ENCODE data around the gene TDRD1. TPM values are rescaled to one million over a fixed set of nuclear protein-coding genes. Genes with fewer than 3 reads are reported as not detected.

TDRD1 gene
- total and polyA plus RNA-seq, 2 donors (not counting 1 experiment from before 2014, with no cell fraction given) = 0.10 to 0.22 TPM

GRCh38 chr10:114180937-114181336 lies 1.8 kb downstream of the TDRD1 start:
- no peak for TF ChIP-seq CTCF (IDR thresholded peaks at IDR 0.05)
- no peak for TF ChIP-seq EZH2 (IDR thresholded peaks at IDR 0.05; ENCODE audit: borderline replicate concordance, insufficient read depth, low read depth, low read length, poor library complexity, severe bottlenecking)
- WGBS (ENCODE audit: insufficient coverage) = 80% methylated on average over 1 of the region's 3 CpGs
- Histone ChIP-seq H4K20me1 (ENCODE audit: control insufficient read depth, insufficient read depth, low read length, poor library complexity, severe bottlenecking) (no peaks in the 10 kb centered on the region), H3K27me3 (replicated peaks in 1 of 4; ENCODE audit: control extremely low read depth in 1 of 4, control insufficient read depth in 3 of 4, insufficient read depth in 4 of 4, low read length in 3 of 4) (no peaks in the 10 kb centered on the region), H3K27ac (ENCODE audit: low read length in 2 of 2) (no peak overlapping the region), H3K9ac (ENCODE audit: low read length) (no peak overlapping the region), H3K9me3 (ENCODE audit: control extremely low read depth in 1 of 3, control insufficient read depth in 2 of 3, insufficient read depth in 1 of 3, low read length in 2 of 3) (no peaks in the 10 kb centered on the region), H3K4me2 (replicated peaks; ENCODE audit: low read depth, low read length, poor library complexity, severe bottlenecking) (no peak overlapping the region), H3K79me2 (ENCODE audit: control insufficient read depth, insufficient read depth, low read length) (no peaks in the 10 kb centered on the region), H3K36me3 (replicated peaks in 1 of 2; ENCODE audit: control extremely low read depth in 1 of 2, control insufficient read depth in 1 of 2, extremely low read depth in 1 of 2, insufficient read depth in 2 of 2, low read length in 1 of 2) (no peaks in the 10 kb centered on the region), H3K4me3 (ENCODE audit: control extremely low read depth in 1 of 5, extremely low read depth in 1 of 5, insufficient read depth in 1 of 5, low read depth in 2 of 5, low read length in 4 of 5) (no peak overlapping the region), H2AFZ (ENCODE audit: insufficient read depth, low read depth, low read length, poor library complexity, severe bottlenecking) (no peak overlapping the region), H3K4me1 (ENCODE audit: control insufficient read depth in 2 of 2, insufficient read depth in 2 of 2, low read length in 2 of 2) (no peaks in the 10 kb centered on the region)
- ATAC-seq (ENCODE audit: low read depth) (no peak), DNase-seq (no peak)
- CTCF ChIA-PET = no interaction called here
- Mint-ChIP-seq H3K27me3 (peaks cover 5% of the 10 kb centered on the region), H3K4me3 (no peak overlapping the region), H3K4me1 (no peaks in the 10 kb centered on the region), H3K9me3 (ENCODE audit: insufficient read depth) (no peaks in the 10 kb centered on the region), H3K27ac (no peak overlapping the region)
- intact Hi-C loops (cut with micrococcal nuclease) = no loop called here
- POLR2A ChIA-PET = no interaction called here

- ChIA-PET POLR2A (no interaction called here), CTCF (no interaction called here)
- Mint-ChIP-seq H3K27ac (no peak overlapping the region), H3K4me3 (no peak overlapping the region), H3K27me3 (peaks cover 8% of the 10 kb centered on the region), H3K4me1 (no peaks in the 10 kb centered on the region), H3K9me3 (ENCODE audit: insufficient read depth) (no peaks in the 10 kb centered on the region)
- no peaks in the 10 kb centered on the region for H3K4me1 ChIP-seq (ENCODE audit: control insufficient read depth in 2 of 2, insufficient read depth in 2 of 2, low read length in 2 of 2)
- no peak overlapping the region for H3K9ac ChIP-seq (ENCODE audit: low read length)
- H3K4me2 ChIP-seq (replicated peaks; ENCODE audit: low read depth, low read length, poor library complexity, severe bottlenecking) = no peak overlapping the region
- no peaks in the 10 kb centered on the region for H4K20me1 ChIP-seq (ENCODE audit: control insufficient read depth, insufficient read depth, low read length, poor library complexity, severe bottlenecking)
- H3K27ac ChIP-seq (ENCODE audit: low read length in 2 of 2) = no peak overlapping the region
- H3K4me3 ChIP-seq (ENCODE audit: control extremely low read depth in 1 of 5, extremely low read depth in 1 of 5, insufficient read depth in 1 of 5, low read depth in 2 of 5, low read length in 4 of 5) = no peak overlapping the region
- H3K36me3 ChIP-seq (replicated peaks in 1 of 2; ENCODE audit: control extremely low read depth in 1 of 2, control insufficient read depth in 1 of 2, extremely low read depth in 1 of 2, insufficient read depth in 2 of 2, low read length in 1 of 2) = no peaks in the 10 kb centered on the region
- H3K27me3 ChIP-seq (replicated peaks in 1 of 4; ENCODE audit: control extremely low read depth in 1 of 4, control insufficient read depth in 3 of 4, insufficient read depth in 4 of 4, low read length in 3 of 4) = no peaks in the 10 kb centered on the region
- intact Hi-C loops (cut with micrococcal nuclease) = no loop called here
- ATAC-seq (ENCODE audit: low read depth) (no peak), DNase-seq (no peak)
- TF ChIP-seq EZH2 (IDR thresholded peaks at IDR 0.05; ENCODE audit: borderline replicate concordance, insufficient read depth, low read depth, low read length, poor library complexity, severe bottlenecking) (no peak), CTCF (IDR thresholded peaks at IDR 0.05) (no peak)
- no peaks in the 10 kb centered on the region for H3K9me3 ChIP-seq (ENCODE audit: control extremely low read depth in 1 of 3, control insufficient read depth in 2 of 3, insufficient read depth in 1 of 3, low read length in 2 of 3)
- 20% methylated on average over 1 of the region's 5 CpGs for WGBS (ENCODE audit: insufficient coverage)
- no peak overlapping the region for H2AFZ ChIP-seq (ENCODE audit: insufficient read depth, low read depth, low read length, poor library complexity, severe bottlenecking)
- no peaks in the 10 kb centered on the region for H3K79me2 ChIP-seq (ENCODE audit: control insufficient read depth, insufficient read depth, low read length)
Observed at GRCh38 chr10:114181971-114182370, 2.8 kb downstream of the TDRD1 start.

Measured in B cell (primary cell).